HFF-Myc (cell line): ENCODE data around the gene TRIM50.
"Not testable (repeated sequence)": the region's sequence is repeated elsewhere in the genome, so short reads cannot be mapped to it uniquely, and the experiment has no call there.

Experiments
- DNase-seq: peaks from one replicate; pipeline ENCODE4 v3.0.0-alpha.2; 2011; ENCODE audit warnings: low read depth; ENCODE audit errors: extremely low read depth
- H3K4me3 ChIP-seq: replicated peaks from 2 replicates; pipeline ENCODE4 v1.5.1; 2011; ENCODE audit warnings: low read depth, mild to moderate bottlenecking, control low read depth, low read length
- CTCF ChIP-seq: IDR thresholded peaks from 2 replicates; pipeline ENCODE4 v1.5.1; 2012; ENCODE audit warnings: mild to moderate bottlenecking, low read depth, low read length, control low read depth; ENCODE audit errors: missing control alignments

TRIM50 gene

DNA sequence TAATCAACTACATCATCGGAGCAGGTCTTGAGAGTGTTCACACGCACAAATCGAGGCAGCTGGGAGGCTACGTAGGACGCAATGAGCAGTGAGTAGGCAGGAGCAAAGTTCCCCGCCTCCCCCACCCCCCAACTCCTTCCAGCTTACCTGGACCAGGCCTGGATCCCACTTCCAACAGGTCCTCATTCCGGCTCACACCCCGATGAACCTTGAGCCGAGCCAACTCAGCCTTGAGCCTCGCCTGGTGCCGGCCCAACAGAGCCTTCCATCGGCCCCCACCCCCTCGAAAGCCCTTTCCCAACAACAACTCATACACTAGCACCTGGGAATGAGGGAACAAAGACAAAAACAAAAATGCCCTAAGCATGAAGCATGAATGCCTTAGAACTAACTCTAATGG, 20.4 kb downstream of the TRIM50 start:
- no peak for TF ChIP-seq CTCF
- DNase-seq = no peak
- H3K4me3 ChIP-seq = peak overlapping the region; percentile 63

GRCh38 chr7:73304612-73305387, 23.1 kb downstream of the TRIM50 start:
- DNase-seq, H3K4me3 ChIP-seq: not testable (repeated sequence)

GRCh38 chr7:73304071-73304470, 23.8 kb downstream of the TRIM50 start:
- H3K4me3 ChIP-seq = no peak overlapping the region
- DNase-seq = no peak
- TF ChIP-seq CTCF = no peak

DNA sequence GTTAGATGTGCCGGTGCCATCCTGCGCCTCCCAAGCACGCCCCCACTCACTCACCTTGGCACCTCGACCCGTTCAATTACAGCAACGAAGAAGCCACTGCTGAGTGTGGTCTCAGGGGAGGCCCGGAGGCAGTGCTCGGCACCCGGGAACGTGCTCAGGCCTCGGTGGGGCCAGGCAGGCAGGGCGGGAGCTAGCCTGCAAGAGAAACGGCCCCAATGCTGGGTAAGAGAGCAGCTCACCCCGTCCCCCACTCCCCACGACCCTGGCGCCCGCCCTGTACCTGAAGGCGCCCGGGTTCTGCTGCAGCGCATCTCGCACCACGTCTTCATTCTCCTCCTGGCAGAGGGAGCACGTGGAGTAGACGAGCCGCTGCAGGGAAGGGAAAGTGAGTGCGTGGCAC, 24.3 kb downstream of the TRIM50 start:
- no peak for DNase-seq
- TF ChIP-seq CTCF = no peak
- H3K4me3 ChIP-seq = no peak overlapping the region

- not testable (repeated sequence) for H3K4me3 ChIP-seq, DNase-seq
Observed at GRCh38 chr7:73302846-73303245, 25.0 kb downstream of the TRIM50 start.

DNA sequence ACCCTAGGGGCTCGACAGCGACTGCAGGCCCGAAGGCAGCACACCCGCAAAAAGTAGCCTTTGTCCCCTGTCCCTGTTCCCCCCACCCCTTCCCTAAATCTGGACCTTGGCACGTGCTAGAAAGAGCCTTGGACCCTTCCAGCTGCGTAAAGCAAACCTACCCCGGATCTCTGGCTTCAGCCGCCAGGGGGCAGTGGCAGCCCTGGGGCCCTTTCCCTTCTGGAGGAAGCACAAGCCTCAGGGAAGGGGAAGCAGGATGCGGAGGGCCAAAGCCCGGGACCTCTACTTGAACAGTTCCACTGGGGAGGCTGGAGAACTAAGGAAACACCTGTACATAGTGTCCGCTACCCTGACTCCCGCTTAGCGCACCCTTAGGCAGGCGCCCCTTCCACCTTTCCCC, 26.8 kb downstream of the TRIM50 start:
- TF ChIP-seq CTCF = peak; percentile 13
- DNase-seq, H3K4me3 ChIP-seq: not testable (repeated sequence)

DNA sequence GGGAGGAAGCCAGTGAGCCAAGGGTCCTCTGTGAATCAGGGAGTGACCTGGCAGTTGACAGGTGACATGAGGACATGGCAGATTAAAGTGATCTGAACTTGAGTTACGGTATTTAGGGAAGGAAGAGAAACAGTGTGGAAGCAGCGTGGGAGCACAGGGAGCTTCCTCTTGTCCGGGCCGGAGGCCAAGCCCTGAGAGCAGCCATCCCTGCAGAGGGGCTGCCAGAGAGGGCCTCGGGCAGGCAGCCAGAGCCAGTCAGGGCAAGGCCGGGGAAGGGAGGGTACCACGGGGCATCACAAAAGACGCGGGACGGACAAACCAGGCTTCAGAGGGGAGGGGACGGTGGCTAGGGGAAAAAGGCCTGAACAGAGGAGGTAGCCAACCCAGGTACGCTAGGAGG, 28.1 kb downstream of the TRIM50 start:
- not testable (repeated sequence) for DNase-seq, H3K4me3 ChIP-seq

DNA sequence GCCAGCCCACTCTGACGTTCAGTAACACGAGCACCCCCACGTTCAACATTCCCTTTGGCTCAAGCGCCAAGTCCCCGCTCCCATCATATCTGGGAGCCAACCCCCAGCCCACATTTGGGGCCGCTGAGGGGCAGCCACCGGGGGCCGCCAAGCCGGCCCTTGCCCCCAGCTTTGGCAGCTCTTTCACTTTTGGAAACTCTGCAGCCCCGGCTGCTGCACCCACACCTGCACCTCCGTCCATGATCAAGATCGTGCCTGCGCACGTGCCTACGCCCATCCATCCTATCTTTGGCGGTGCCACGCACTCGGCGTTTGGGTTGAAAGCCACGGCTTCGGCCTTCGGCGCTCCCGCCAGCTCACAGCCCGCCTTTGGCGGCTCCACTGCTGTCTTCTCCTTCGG, 30.2 kb downstream of the TRIM50 start:
- DNase-seq, H3K4me3 ChIP-seq: not testable (repeated sequence)

DNA sequence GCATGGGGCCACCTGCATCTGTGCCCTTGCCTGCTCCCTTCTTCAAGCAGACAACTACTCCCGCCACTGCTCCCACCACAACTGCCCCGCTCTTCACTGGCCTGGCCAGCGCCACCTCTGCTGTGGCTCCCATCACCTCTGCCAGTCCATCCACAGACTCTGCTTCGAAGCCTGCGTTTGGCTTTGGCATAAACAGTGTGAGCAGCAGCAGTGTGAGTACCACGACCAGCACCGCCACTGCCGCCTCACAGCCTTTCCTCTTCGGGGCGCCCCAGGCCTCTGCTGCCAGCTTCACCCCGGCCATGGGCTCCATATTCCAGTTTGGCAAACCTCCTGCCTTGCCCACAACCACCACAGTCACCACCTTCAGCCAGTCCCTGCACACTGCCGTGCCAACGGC, 30.6 kb downstream of the TRIM50 start:
- not testable (repeated sequence) for DNase-seq, H3K4me3 ChIP-seq

DNA sequence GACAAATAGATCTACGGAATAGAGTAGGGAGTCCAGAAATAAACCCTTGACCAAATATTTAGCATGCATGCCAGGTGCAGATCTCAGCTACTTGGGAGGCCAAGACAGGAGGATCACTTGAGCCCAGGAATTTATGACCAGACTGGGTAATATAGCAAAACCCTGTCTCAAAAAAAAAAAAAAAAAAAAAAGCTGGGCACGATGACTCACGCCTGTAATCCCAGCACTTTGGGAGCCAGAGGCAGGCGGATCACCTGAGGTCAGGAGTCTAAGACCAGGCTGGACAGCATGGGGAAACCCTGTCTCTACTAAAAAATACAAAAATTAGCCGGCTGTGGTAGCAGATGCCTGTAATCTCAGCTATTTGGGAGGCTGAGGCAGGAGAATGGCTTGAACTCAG, 50.7 kb downstream of the TRIM50 start:
- not testable (repeated sequence) for H3K4me3 ChIP-seq, DNase-seq

DNA sequence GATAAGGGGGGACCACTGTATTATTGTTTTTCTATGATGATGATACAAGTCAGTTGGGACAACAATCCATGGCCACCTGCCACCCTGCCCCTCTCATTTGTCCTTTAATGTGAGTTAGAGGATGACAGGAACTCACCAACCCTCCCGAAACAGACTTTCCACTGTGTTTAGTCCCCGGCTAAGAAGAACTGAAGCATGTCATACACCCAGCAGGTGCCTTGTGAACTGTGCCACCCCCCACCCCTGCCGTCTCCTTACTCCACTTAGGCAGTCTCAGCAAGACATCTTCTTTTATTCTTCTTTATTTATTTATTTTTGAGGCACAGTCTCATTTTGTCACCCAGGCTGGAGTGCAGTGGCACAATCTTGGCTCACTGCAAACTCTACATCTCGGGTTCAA, 60.1 kb downstream of the TRIM50 start:
- not testable (repeated sequence) for DNase-seq, H3K4me3 ChIP-seq

GRCh38 chr7:73266719-73267368, 61.0 kb downstream of the TRIM50 start:
- not testable (repeated sequence) for H3K4me3 ChIP-seq, DNase-seq
